Kidney epithelial cell (primary cell): ENCODE data around the gene IGF2. TPM values are rescaled to one million over a fixed set of nuclear protein-coding genes. Genes with fewer than 3 reads are reported as not detected.
A peak's percentile ranks its signal among the peaks of the same experiment; 100 is the strongest.

ENCODE experiments used
- DNase-seq: peaks from one replicate; pipeline ENCODE4 v3.0.0-alpha.2; 2010; ENCODE audit warnings: low read depth
- H3K27me3 ChIP-seq: 2 replicates; pipeline ENCODE4 v1.6.0; 2011; ENCODE audit warnings: low read length; ENCODE audit not compliant: control insufficient read depth, insufficient read depth
- H3K36me3 ChIP-seq: 2 replicates; pipeline ENCODE4 v1.5.1; 2011; ENCODE audit warnings: low read length; ENCODE audit not compliant: control insufficient read depth, insufficient read depth
- H3K4me3 ChIP-seq: 2 replicates; pipeline ENCODE4 v1.5.1; 2011; ENCODE audit warnings: low read depth, mild to moderate bottlenecking, control low read depth, low read length
- total RNA-seq: library from RNA; depleted of rRNA; stranded (reverse); fragments of >200 nt; gene quantifications from 2 replicates; pipeline ENCODE4 v1.2.3, GENCODE V29; 2015
- TF ChIP-seq, protein P1 (sequence below): IDR thresholded peaks from 2 replicates; pipeline ENCODE4 v1.5.1; 2011; ENCODE audit warnings: mild to moderate bottlenecking, moderate library complexity, low read length, control low read depth, inconsistent platforms; ENCODE audit not compliant: insufficient read depth, poor library complexity, severe bottlenecking

The IGF2 gene
- total RNA-seq, 1 donor from 2014 or later: 8.7 TPM

DNA sequence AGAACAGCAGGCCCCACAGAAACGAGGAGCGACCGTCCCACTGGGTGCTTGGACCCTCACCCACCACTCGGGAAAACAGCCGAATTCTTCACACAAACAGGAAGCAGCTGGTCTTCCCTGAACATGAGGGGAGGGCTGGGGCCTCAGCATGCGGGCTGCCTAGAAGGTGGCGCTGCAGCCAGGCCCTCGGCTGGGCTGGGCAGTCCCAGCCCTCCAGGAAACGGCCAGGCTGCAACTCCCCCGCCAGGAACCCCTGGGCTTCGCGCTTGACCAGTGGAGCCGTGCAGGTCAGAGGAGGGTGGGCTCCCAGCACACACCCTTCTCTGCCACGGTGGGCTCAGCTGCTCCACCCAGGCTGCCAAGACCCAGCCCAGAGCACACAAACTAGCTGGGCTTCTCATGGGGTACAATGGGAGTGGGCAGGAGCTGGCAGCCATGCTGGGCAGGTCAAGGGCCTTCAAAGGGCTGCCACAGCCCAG is 29.6 kb downstream of the IGF2 start:
- H3K4me3 ChIP-seq: no peak overlapping the region
- peaks cover 15% of the 10 kb centered on the region for H3K27me3 ChIP-seq

DNA sequence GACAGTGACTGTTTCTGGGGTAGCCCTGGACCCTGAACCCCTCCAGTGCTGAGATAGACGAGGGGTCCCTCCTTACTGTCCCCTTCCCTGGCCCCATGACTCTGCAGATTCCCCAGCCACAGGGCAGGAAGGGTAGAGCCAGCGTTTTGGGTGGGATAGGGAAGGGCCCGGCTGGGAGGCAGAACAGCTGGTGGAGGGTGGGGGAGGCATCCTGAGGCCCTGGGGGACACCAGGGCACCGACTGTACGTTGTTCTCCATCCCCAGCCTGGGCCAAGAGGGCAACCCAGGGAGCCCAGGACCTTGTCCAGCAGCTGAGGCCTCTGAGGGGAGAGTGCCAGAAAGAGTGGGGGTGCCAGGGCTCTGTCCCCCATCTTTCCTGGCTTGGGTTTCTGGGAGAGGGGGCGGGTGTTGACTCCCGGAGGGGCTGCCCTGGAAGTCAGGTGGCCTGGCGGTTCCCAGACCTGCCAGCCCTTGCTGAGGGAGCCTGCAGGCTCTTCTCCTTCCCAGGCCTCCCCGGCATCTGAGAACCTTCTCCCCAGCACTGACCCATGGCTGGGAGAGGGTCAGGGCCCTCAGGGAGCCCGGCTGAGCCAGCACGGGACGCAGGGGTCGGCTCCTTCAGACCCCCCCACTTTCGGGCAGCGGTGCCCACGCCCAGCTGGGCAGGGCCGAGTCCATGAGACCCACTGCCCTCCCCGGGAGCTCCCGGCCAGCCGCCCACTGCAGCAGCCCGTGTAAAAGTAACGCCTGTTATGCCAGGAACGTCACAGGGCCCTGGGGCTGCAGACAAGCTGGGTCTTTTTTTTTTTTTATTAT is 30.3 kb downstream of the IGF2 start:
- DNase-seq: no peak
- Histone ChIP-seq H3K4me3 (no peak overlapping the region), H3K36me3 (no peaks in the 10 kb centered on the region), H3K27me3 (peaks cover 15% of the 10 kb centered on the region)
- TF ChIP-seq, protein P1, sequence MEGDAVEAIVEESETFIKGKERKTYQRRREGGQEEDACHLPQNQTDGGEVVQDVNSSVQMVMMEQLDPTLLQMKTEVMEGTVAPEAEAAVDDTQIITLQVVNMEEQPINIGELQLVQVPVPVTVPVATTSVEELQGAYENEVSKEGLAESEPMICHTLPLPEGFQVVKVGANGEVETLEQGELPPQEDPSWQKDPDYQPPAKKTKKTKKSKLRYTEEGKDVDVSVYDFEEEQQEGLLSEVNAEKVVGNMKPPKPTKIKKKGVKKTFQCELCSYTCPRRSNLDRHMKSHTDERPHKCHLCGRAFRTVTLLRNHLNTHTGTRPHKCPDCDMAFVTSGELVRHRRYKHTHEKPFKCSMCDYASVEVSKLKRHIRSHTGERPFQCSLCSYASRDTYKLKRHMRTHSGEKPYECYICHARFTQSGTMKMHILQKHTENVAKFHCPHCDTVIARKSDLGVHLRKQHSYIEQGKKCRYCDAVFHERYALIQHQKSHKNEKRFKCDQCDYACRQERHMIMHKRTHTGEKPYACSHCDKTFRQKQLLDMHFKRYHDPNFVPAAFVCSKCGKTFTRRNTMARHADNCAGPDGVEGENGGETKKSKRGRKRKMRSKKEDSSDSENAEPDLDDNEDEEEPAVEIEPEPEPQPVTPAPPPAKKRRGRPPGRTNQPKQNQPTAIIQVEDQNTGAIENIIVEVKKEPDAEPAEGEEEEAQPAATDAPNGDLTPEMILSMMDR: no peak

More for the DNA sequence above, 29.6 kb downstream of the IGF2 start:
- TF ChIP-seq, protein P1: peak; percentile 3
- DNase-seq: no peak
- H3K36me3 ChIP-seq: no peaks in the 10 kb centered on the region

DNA sequence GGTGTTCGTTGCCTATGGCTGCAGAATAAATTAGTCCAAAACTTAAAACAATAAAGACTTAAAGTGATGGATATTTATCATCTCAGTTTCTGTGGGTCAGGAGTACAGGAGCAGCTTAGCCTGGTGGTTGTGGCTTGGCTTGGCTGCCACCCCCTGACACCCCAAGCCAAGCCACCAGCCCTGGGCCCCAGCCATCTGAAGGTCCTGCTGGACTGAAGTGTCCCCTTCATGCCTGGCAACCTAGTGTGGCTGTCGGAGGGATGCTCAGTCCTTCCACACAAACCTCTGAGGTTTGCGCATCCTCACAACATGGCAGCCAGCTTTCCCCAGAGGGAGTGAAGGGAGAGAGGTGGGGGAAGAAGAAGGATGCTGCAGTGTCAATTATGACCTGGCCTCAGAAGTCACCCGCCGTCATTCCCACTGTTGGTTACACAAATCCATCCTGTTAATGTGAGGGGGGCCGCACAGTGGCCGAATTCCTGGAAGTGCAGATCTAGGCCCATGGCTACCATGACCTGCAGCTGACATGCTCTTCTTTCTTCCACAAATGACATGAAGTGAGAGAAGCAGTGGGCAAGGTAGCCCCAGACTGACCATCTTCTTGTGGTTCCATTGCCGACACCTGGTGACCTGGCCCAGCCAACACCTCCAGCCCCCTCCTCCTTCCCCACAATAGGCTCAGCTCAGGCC is 31.1 kb downstream of the IGF2 start:
- H3K27me3 ChIP-seq: peaks cover 15% of the 10 kb centered on the region
- TF ChIP-seq, protein P1: no peak
- no peak for DNase-seq
- no peak overlapping the region for H3K4me3 ChIP-seq
- H3K36me3 ChIP-seq: no peaks in the 10 kb centered on the region

DNA sequence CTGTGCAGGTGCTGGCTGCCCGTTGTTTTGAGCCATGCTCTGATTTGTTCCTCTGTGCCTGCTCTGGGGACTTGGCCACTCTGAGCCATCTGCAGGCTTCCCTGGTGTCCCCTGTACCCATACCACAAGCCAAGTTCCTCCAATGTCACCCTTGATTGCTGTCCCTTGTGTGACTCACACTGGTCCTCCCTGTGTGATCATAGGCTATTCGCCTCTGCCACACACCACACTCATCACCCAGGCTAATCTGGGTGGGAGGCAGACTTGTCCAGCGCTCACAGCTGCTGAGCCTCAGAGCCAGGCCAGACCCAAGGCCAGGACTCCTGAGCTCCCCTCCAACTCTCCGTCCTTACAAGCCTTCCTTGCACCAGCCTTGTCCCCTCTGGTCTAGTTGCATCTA is 31.7 kb downstream of the IGF2 start:
- no peak for DNase-seq
- TF ChIP-seq, protein P1: no peak
- no peak overlapping the region for H3K4me3 ChIP-seq
- H3K36me3 ChIP-seq: no peaks in the 10 kb centered on the region
- H3K27me3 ChIP-seq: peaks cover 16% of the 10 kb centered on the region

DNA sequence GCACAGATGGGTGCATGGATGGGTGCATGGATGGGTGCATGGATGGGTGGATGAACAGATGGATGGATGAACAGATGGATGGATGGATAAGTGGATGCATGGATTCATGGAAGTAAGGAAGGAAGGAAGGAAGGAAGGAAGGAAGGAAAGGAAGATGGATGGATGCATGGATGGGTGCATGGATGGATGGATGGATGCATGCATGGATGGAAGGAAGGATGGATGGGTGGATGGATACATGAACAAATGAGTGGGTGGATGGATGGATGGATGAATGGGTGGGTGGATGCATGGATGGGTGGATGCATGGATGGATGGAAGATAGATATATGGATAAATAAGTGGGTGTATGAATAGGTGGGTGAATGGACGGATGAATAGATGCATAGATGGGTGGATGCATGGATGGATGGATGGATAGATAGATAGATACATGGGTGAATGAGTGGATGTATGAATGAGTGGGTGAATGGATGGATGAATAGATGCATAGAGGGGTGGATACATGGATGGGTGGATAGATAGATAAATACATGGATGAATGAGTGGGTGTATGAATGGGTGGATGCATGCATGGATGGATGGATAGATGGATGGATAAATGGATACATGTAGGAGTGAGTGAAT is 32.5 kb downstream of the IGF2 start:
- Histone ChIP-seq H3K36me3 (no peaks in the 10 kb centered on the region), H3K27me3 (peaks cover 18% of the 10 kb centered on the region), H3K4me3 (no peak overlapping the region)
- TF ChIP-seq, protein P1: no peak
- no peak for DNase-seq
